BE2C (cell line): ENCODE measurements around the gene LYRM9.

ENCODE experiments used
- DNase-seq: peaks from one replicate; pipeline ENCODE4 v3.0.0-alpha.2; 2020
- H3K27me3 ChIP-seq: fragments of 250-450 bp; sonication (Bioruptor Pico); 2 replicates; pipeline ENCODE4 v1.5.1; 2020; ENCODE audit warnings: mild to moderate bottlenecking
- H3K36me3 ChIP-seq: fragments of 250-450 bp; sonication (Bioruptor Pico); 2 replicates; pipeline ENCODE4 v1.5.1; 2020; ENCODE audit warnings: mild to moderate bottlenecking
- H3K4me1 ChIP-seq: fragments of 250-450 bp; sonication (Bioruptor Pico); 2 replicates; pipeline ENCODE4 v1.5.1; 2020
- H3K4me3 ChIP-seq: 2 replicates; pipeline ENCODE4 v1.5.1; 2011; ENCODE audit warnings: low read depth, low read length
- H3K9me3 ChIP-seq: fragments of 250-450 bp; sonication (Bioruptor Pico); 2 replicates; pipeline ENCODE4 v1.5.1; 2020
- TF ChIP-seq, protein P1 (sequence below): IDR thresholded peaks from 2 replicates; pipeline ENCODE4 v1.5.1; 2012; ENCODE audit warnings: mild to moderate bottlenecking, low read depth, low read length

LYRM9 gene

DNA sequence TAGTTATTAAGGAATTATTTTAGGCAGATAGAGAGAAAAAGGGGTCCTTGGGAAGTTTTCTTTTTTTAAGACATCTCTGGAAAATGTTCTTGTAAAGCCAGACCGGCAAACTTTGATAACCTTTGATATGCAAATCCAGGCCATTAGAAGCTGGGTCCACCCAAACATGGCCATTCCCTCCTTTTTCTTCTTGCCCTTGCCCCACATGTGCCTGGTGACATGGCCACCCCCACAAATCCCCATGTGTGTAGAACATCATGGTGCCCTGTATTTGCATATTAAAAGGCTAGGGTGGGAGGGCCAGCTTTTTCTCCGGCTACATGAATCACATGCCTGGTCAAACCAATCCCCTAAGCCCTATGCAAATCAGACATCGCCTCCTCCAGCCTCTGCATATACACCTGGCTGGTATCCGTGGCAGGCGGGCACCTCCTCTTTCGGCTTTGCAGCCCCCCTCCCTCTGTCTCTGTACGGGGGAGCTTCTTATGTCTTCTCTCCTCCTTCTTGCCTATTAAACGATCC is 43.9 kb upstream of the LYRM9 start:
- TF ChIP-seq, protein P1, sequence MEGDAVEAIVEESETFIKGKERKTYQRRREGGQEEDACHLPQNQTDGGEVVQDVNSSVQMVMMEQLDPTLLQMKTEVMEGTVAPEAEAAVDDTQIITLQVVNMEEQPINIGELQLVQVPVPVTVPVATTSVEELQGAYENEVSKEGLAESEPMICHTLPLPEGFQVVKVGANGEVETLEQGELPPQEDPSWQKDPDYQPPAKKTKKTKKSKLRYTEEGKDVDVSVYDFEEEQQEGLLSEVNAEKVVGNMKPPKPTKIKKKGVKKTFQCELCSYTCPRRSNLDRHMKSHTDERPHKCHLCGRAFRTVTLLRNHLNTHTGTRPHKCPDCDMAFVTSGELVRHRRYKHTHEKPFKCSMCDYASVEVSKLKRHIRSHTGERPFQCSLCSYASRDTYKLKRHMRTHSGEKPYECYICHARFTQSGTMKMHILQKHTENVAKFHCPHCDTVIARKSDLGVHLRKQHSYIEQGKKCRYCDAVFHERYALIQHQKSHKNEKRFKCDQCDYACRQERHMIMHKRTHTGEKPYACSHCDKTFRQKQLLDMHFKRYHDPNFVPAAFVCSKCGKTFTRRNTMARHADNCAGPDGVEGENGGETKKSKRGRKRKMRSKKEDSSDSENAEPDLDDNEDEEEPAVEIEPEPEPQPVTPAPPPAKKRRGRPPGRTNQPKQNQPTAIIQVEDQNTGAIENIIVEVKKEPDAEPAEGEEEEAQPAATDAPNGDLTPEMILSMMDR: no peak
- no peaks in the 10 kb centered on the region for H3K4me1 ChIP-seq

DNA sequence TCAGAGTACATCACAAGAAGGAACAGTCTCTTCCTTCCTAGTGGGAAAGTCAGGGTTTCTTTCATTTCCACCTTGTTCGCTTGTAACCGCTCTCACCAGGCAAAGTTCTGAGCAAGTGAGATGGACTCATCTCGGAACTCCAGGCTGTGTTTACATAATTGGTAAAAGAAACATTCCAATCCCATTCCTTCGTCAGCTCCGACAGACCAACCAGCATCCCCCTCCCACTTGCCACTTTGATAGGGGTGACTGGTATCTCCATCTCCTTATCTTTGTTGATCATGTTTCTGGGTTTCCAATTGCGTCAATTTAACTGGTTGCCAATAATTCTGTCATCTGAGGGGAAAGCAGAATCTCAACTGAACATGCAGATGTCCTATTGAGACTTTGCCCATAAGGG is 36.8 kb upstream of the LYRM9 start:
- H3K9me3 ChIP-seq: no peaks in the 10 kb centered on the region
- no peaks in the 10 kb centered on the region for H3K27me3 ChIP-seq
- H3K4me3 ChIP-seq: no peak overlapping the region
- H3K4me1 ChIP-seq: no peaks in the 10 kb centered on the region
- TF ChIP-seq, protein P1: no peak
- H3K36me3 ChIP-seq: no peaks in the 10 kb centered on the region
- no peak for DNase-seq

More for the DNA sequence above, 43.9 kb upstream of the LYRM9 start:
- Histone ChIP-seq H3K4me3 (no peak overlapping the region), H3K27me3 (no peaks in the 10 kb centered on the region; the same call in 1 of the 2 replicates), H3K9me3 (no peaks in the 10 kb centered on the region), H3K36me3 (no peaks in the 10 kb centered on the region)
- DNase-seq: no peak

DNA sequence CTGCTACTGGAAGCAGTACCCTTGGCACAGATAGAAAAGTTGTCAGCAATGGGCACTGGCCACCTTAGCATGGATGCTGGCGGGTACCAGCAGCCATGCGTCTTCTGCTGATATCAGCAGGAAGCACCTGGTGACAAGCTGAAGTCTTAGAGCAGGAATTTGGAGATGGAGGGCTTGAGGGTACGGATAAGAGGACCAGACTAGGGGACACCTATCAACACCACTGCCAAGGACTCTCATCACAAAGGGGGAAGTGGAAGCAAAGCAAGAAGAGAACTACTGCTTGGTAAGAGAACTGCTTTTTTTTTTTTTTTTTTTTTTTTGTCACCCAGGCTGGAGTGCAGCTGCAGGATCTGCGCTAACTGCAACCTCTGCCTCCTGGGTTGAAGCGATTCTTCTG is 35.4 kb upstream of the LYRM9 start:
- Histone ChIP-seq H3K4me1 (no peaks in the 10 kb centered on the region), H3K36me3 (no peaks in the 10 kb centered on the region), H3K9me3 (no peaks in the 10 kb centered on the region), H3K4me3 (no peak overlapping the region), H3K27me3 (no peaks in the 10 kb centered on the region)
- DNase-seq: no peak
- TF ChIP-seq, protein P1: no peak

DNA sequence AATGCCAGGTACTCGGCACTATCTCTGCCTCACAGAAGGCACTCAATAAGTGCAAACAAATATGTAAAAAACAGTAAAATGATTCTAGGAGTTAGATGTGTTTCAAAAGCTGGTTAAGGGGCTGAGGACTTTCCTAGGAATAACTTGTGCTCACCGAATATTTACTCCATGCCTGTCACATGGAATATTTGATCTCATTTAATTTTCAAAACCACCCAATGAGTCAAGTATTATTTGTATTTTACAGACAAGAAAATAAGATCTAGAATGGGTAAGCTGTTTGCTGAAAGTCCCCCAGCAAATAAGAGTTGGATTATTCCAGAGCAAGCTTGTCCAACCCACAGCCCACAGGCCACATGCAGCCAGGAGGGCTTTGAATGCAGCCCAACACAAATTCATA is 34.6 kb upstream of the LYRM9 start:
- no peaks in the 10 kb centered on the region for H3K27me3 ChIP-seq
- TF ChIP-seq, protein P1: no peak

DNA sequence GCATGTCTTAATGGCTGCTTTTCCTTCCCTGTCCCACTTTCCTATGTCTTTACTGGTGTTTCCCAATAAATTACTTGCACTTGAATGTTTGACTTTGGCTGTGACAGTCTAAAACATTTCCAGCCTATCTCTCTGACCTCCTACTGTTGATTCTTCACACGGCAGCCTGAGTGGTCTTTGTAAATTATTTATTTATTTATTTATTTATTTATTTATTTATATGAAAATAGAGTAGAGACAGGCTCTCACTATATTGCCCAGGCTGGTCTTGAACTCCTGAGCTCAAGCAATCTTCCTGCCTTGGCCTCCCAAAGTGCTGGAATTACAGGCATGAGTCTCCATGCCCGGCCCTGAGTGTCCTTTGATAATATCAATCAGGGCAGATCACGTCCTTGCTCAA is 28.4 kb upstream of the LYRM9 start:
- no peaks in the 10 kb centered on the region for H3K27me3 ChIP-seq
- H3K4me1 ChIP-seq: no peaks in the 10 kb centered on the region
- TF ChIP-seq, protein P1: no peak
- no peaks in the 10 kb centered on the region for H3K9me3 ChIP-seq
- H3K36me3 ChIP-seq: no peaks in the 10 kb centered on the region
- no peak for DNase-seq
- no peak overlapping the region for H3K4me3 ChIP-seq

More for the DNA sequence above, 34.6 kb upstream of the LYRM9 start:
- Histone ChIP-seq H3K9me3 (no peaks in the 10 kb centered on the region), H3K4me1 (no peaks in the 10 kb centered on the region), H3K4me3 (no peak overlapping the region), H3K36me3 (no peaks in the 10 kb centered on the region)
- DNase-seq: no peak

DNA sequence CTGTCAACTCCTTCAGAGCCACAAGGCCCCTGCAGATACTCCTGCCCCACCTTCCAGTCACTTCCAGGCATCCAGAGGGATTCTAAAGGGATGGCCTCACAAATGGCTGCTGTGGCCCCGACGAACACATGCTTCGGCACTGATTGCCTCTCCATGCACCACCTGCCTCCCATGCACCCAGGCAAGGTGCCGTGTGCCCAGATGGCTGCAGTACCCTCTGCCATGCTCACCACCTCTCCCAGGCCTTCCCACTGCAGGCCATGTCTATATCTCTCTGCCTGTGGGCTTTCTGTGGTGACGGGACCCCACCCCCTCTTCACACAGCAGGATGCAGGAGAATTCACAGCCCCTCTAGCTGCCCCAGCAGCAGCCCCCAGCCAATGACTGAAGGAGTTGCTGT is 27.9 kb upstream of the LYRM9 start:
- DNase-seq: no peak
- Histone ChIP-seq H3K9me3 (no peaks in the 10 kb centered on the region), H3K4me1 (no peaks in the 10 kb centered on the region), H3K4me3 (no peak overlapping the region), H3K27me3 (no peaks in the 10 kb centered on the region), H3K36me3 (no peaks in the 10 kb centered on the region)
- TF ChIP-seq, protein P1: no peak
